CD4-positive, alpha-beta memory T cell (primary cell): ENCODE results near the gene CADM4. TPM values are rescaled to one million over a fixed set of nuclear protein-coding genes. Genes with fewer than 3 reads are reported as not detected.

ENCODE experiments used
- CTCF ChIA-PET: fragments of 350-600 bp; sonication (Branson Sonifier 250); formaldehyde crosslinking; loops from one replicate; lab custom pipeline; 2021; ENCODE audit warnings: inconsistent platforms; ENCODE audit not compliant: partially characterized antibody; lab: Charles Lee
- POLR2A ChIA-PET: fragments of 350-600 bp; sonication (Branson Sonifier 250); formaldehyde crosslinking; loops from one replicate; lab custom pipeline; 2021; ENCODE audit not compliant: partially characterized antibody; lab: Charles Lee
- DNase-seq, 5 donors: peaks; one replicate each; pipeline versions ENCODE4 v3.0.0 to v3.0.0-alpha.2; 2020 to 2022; ENCODE audit warnings: mixed read lengths in 1 of 5
- H3K27ac ChIP-seq: one replicate; pipeline ENCODE4 v1.7.0; 2013; ENCODE audit warnings: low read depth, low read length
- H3K27me3 ChIP-seq: 2 replicates; pipeline ENCODE4 v1.7.0; 2013; ENCODE audit warnings: mild to moderate bottlenecking, low read length, moderate library complexity; ENCODE audit not compliant: insufficient read depth
- H3K36me3 ChIP-seq: 2 replicates; pipeline ENCODE4 v1.7.0; 2013; ENCODE audit warnings: mild to moderate bottlenecking, low read length, moderate library complexity; ENCODE audit not compliant: insufficient read depth
- H3K4me1 ChIP-seq: 2 replicates; pipeline ENCODE4 v1.7.0; 2013; ENCODE audit warnings: mild to moderate bottlenecking, low read length, moderate library complexity; ENCODE audit not compliant: insufficient read depth
- H3K4me3 ChIP-seq, 2 donors: one replicate each; pipeline ENCODE4 v1.7.0; 2013; ENCODE audit warnings: low read length in 2 of 2, mild to moderate bottlenecking in 1 of 2
- H3K9me3 ChIP-seq, 2 donors: one replicate each; pipeline ENCODE4 v1.7.0; 2013; ENCODE audit warnings: low read length in 2 of 2, control low read depth in 1 of 2; ENCODE audit not compliant: control insufficient read depth in 1 of 2
- H3K27ac Mint-ChIP-seq, 7 donors: one replicate each; pipeline ENCODE4 v1.8.0; 2020 to 2021; ENCODE audit warnings: mixed read lengths in 7 of 7, mild to moderate bottlenecking in 6 of 7, inconsistent platforms in 3 of 7, moderate library complexity in 3 of 7
- H3K27me3 Mint-ChIP-seq, 2 donors: one replicate each; pipeline ENCODE4 v1.8.0; 2020 to 2021; ENCODE audit warnings: mixed read lengths in 2 of 2
- H3K36me3 Mint-ChIP-seq, 2 donors: one replicate each; pipeline ENCODE4 v1.8.0; 2020 to 2021; ENCODE audit warnings: mixed read lengths in 2 of 2, inconsistent platforms in 1 of 2, mild to moderate bottlenecking in 1 of 2
- H3K4me1 Mint-ChIP-seq, 4 donors: one replicate each; pipeline ENCODE4 v1.8.0; 2020 to 2021; ENCODE audit warnings: mixed read lengths in 4 of 4, mild to moderate bottlenecking in 1 of 4
- H3K4me3 Mint-ChIP-seq, 8 donors: one replicate each; pipeline ENCODE4 v1.8.0; 2020 to 2021; ENCODE audit warnings: mixed read lengths in 8 of 8, mild to moderate bottlenecking in 7 of 8, moderate library complexity in 6 of 8, inconsistent platforms in 3 of 8
- H3K9me3 Mint-ChIP-seq, 8 donors: one replicate each; pipeline ENCODE4 v1.8.0; 2020 to 2021; ENCODE audit warnings: mixed read lengths in 8 of 8, mild to moderate bottlenecking in 5 of 8, inconsistent platforms in 3 of 8, moderate library complexity in 1 of 8
- intact Hi-C: fragments of 100-400 bp; cut with micrococcal nuclease; formaldehyde crosslinking; loops from one replicate; pipeline ENCODE4 v1.15.1; 2023
- polyA plus RNA-seq, 2 donors: library from polyadenylated mRNA; unstranded; fragments of 300-500 nt; fragmentation: Illumina TruSeq; gene quantifications; one replicate each; pipeline ENCODE4 v1.2.3, GENCODE V29; 2021
- total RNA-seq, 2 experiments: library from RNA; stranded (reverse); gene quantifications; one replicate each; pipeline ENCODE4 v1.2.3, GENCODE V29; 2021

Gene CADM4
- total and polyA plus RNA-seq, 4 experiments from 2014 or later, result 0.18 to 0.49 (median 0.33) TPM; not detected in 1

- no peak overlapping the region for H3K4me3 ChIP-seq
- POLR2A ChIA-PET, result interaction anchor here (0.6 kb wide), 1 partner anchor 34 kb away, joined by 3 read pairs; no protein-coding TSS in a partner anchor
- no peaks in the 10 kb centered on the region for H3K36me3 ChIP-seq
- Mint-ChIP-seq H3K9me3 (no peaks in the 10 kb centered on the region), H3K27me3 (peaks cover 2 to 9% of the 10 kb centered on the region in 2 donors), H3K36me3 (no peaks in the 10 kb centered on the region), H3K4me3 (no peak overlapping the region), H3K27ac (peak overlapping the region in 3 of 7 donors; percentile 32 to 70 (median 44)), H3K4me1 (peaks cover 8 to 25% (median 12%) of the 10 kb centered on the region in 4 donors)
- intact Hi-C loops, result loop anchor here (1.0 kb wide), 1 partner anchor 30 kb away; the partner anchor contains the start of genes IRGQ and ZNF576
- peaks cover 7% of the 10 kb centered on the region for H3K4me1 ChIP-seq
- H3K9me3 ChIP-seq, result no peaks in the 10 kb centered on the region
- H3K27ac ChIP-seq, result no peak overlapping the region
- DNase-seq, result no peak
- CTCF ChIA-PET, result interaction anchor here (0.9 to 3.2 kb wide), 4 partner anchors 14 to 178 kb away, joined by 4 to 20 read pairs (median 7); partner anchors contain the start of gene CADM4
- H3K27me3 ChIP-seq, result no peaks in the 10 kb centered on the region
Measured at GRCh38 chr19:43625918-43626579, 13.6 kb downstream of the CADM4 start.

- intact Hi-C loops, result loop anchor here (1.0 kb wide), 1 partner anchor 29 kb away; the partner anchor contains the start of genes IRGQ and ZNF576
- ChIA-PET POLR2A (no interaction called here), CTCF (interaction anchor here (1.5 to 3.2 kb wide), 3 partner anchors 43 to 177 kb away, joined by 4 to 20 read pairs (median 10); no protein-coding TSS in a partner anchor)
- Mint-ChIP-seq H3K4me1 (peaks cover 11 to 35% (median 20%) of the 10 kb centered on the region in 4 donors), H3K27ac (peak overlapping the region in 6 of 7 donors; percentile 18 to 88 (median 34)), H3K4me3 (peak overlapping the region in 3 of 8 donors; percentile 4 to 49 (median 11)), H3K36me3 (no peaks in the 10 kb centered on the region), H3K27me3 (peaks cover 2 to 9% of the 10 kb centered on the region in 2 donors), H3K9me3 (no peaks in the 10 kb centered on the region)
- Histone ChIP-seq H3K36me3 (no peaks in the 10 kb centered on the region), H3K27me3 (no peaks in the 10 kb centered on the region), H3K4me1 (peaks cover 19% of the 10 kb centered on the region), H3K9me3 (no peaks in the 10 kb centered on the region), H3K27ac (no peak overlapping the region), H3K4me3 (no peak overlapping the region)
- peak; percentile 78 to 89 (median 83) for DNase-seq
Measured at GRCh38 chr19:43624933-43625332, 14.7 kb downstream of the CADM4 start.

- H3K4me1 Mint-ChIP-seq, result peaks cover 11 to 44% (median 24%) of the 10 kb centered on the region in 4 donors
- Histone ChIP-seq H3K36me3 (no peaks in the 10 kb centered on the region), H3K27me3 (no peaks in the 10 kb centered on the region), H3K4me3 (no peak overlapping the region), H3K27ac (no peak overlapping the region), H3K4me1 (peaks cover 20% of the 10 kb centered on the region), H3K9me3 (no peaks in the 10 kb centered on the region)
- POLR2A ChIA-PET, result interaction anchor here (1.3 kb wide), 1 partner anchor 98 kb away, joined by 3 read pairs; no protein-coding TSS in a partner anchor
- peaks cover 0 to 4% of the 10 kb centered on the region in 2 donors for H3K36me3 Mint-ChIP-seq
- CTCF ChIA-PET, result interaction anchor here (1.5 kb wide), 1 partner anchor 44 kb away, joined by 4 read pairs; no protein-coding TSS in a partner anchor
- peak overlapping the region in 1 of 8 donors; percentile 29 for H3K4me3 Mint-ChIP-seq
- peaks cover 2 to 9% of the 10 kb centered on the region in 2 donors for H3K27me3 Mint-ChIP-seq
- H3K27ac Mint-ChIP-seq, result peak overlapping the region in 6 of 7 donors; percentile 22 to 71 (median 49)
- DNase-seq, result no peak
- no peaks in the 10 kb centered on the region for H3K9me3 Mint-ChIP-seq
- intact Hi-C loops, result no loop called here
Measured at GRCh38 chr19:43623889-43624670, 15.6 kb downstream of the CADM4 start.

GRCh38 chr19:43622956-43623355, 16.7 kb downstream of the CADM4 start:
- H3K4me1 ChIP-seq, result peaks cover 29% of the 10 kb centered on the region
- POLR2A ChIA-PET, result no interaction called here
- no peaks in the 10 kb centered on the region for H3K27me3 ChIP-seq
- H3K4me3 ChIP-seq, result no peak overlapping the region
- H3K36me3 ChIP-seq, result no peaks in the 10 kb centered on the region
- H3K4me1 Mint-ChIP-seq, result peaks cover 16 to 49% (median 29%) of the 10 kb centered on the region in 4 donors
- peaks cover 2 to 9% of the 10 kb centered on the region in 2 donors for H3K27me3 Mint-ChIP-seq
- peaks cover 0 to 4% of the 10 kb centered on the region in 2 donors for H3K36me3 Mint-ChIP-seq
- H3K27ac ChIP-seq, result no peak overlapping the region
- intact Hi-C loops, result no loop called here
- H3K9me3 ChIP-seq, result no peaks in the 10 kb centered on the region
- H3K9me3 Mint-ChIP-seq, result no peaks in the 10 kb centered on the region
- CTCF ChIA-PET, result no interaction called here
- DNase-seq, result no peak
- H3K4me3 Mint-ChIP-seq, result no peak overlapping the region
- no peak overlapping the region for H3K27ac Mint-ChIP-seq

- DNase-seq, result no peak
- peaks cover 2 to 6% of the 10 kb centered on the region in 2 donors for H3K27me3 Mint-ChIP-seq
- no peaks in the 10 kb centered on the region for H3K9me3 ChIP-seq
- no peak overlapping the region for H3K4me3 Mint-ChIP-seq
- peak overlapping the region in 3 of 7 donors; percentile 25 to 70 (median 34) for H3K27ac Mint-ChIP-seq
- POLR2A ChIA-PET, result interaction anchor here (2.9 kb wide), 1 partner anchor 26 kb away, joined by 15 read pairs; the partner anchor contains the start of genes IRGQ and ZNF576
- peaks cover 16 to 49% (median 29%) of the 10 kb centered on the region in 4 donors for H3K4me1 Mint-ChIP-seq
- H3K4me1 ChIP-seq, result peaks cover 33% of the 10 kb centered on the region
- CTCF ChIA-PET, result interaction anchor here (1.2 to 1.5 kb wide), 3 partner anchors 27 to 175 kb away, joined by 3 to 4 read pairs (median 3); partner anchors contain the start of gene IRGQ
- H3K4me3 ChIP-seq, result no peak overlapping the region
- H3K9me3 Mint-ChIP-seq, result no peaks in the 10 kb centered on the region
- no peaks in the 10 kb centered on the region for H3K36me3 ChIP-seq
- H3K36me3 Mint-ChIP-seq, result peaks cover 0 to 4% of the 10 kb centered on the region in 2 donors
- intact Hi-C loops, result no loop called here
- H3K27me3 ChIP-seq, result no peaks in the 10 kb centered on the region
- no peak overlapping the region for H3K27ac ChIP-seq
Measured at GRCh38 chr19:43622070-43622469, 17.6 kb downstream of the CADM4 start.

GRCh38 chr19:43620061-43621001, 19.3 kb downstream of the CADM4 start:
- Mint-ChIP-seq H3K27me3 (no peaks in the 10 kb centered on the region), H3K4me3 (peak overlapping the region; percentile 96 to 98 (median 98)), H3K27ac (peak overlapping the region; percentile 95 to 99 (median 98)), H3K36me3 (peaks cover 0 to 4% of the 10 kb centered on the region in 2 donors), H3K9me3 (no peaks in the 10 kb centered on the region), H3K4me1 (peaks cover 16 to 49% (median 33%) of the 10 kb centered on the region in 4 donors)
- CTCF ChIA-PET, result interaction anchor here (1.2 to 1.4 kb wide), 2 partner anchors 58 to 84 kb away, joined by 3 read pairs; no protein-coding TSS in a partner anchor
- Histone ChIP-seq H3K4me3 (peak overlapping the region; percentile 90 to 97), H3K36me3 (no peaks in the 10 kb centered on the region), H3K27ac (peak overlapping the region; percentile 77), H3K4me1 (peaks cover 36% of the 10 kb centered on the region), H3K9me3 (no peaks in the 10 kb centered on the region), H3K27me3 (no peaks in the 10 kb centered on the region)
- POLR2A ChIA-PET, result interaction anchor here (0.7 to 2.9 kb wide), 8 partner anchors 24 to 346 kb away, joined by 3 to 15 read pairs (median 4); partner anchors contain the start of genes IRGQ, SMG9 and ZNF576
- peak in 4 of 5 donors; percentile 78 to 81 (median 80) for DNase-seq
- intact Hi-C loops, result no loop called here
